Hair follicle dermal papilla cell (primary cell): ENCODE measurements around the gene PVR. TPM values are rescaled to one million over a fixed set of nuclear protein-coding genes. Genes with fewer than 3 reads are reported as not detected.

Experiments used
- total RNA-seq: library from RNA; depleted of rRNA; stranded (reverse); fragments of >200 nt; gene quantifications from 2 replicates; pipeline ENCODE4 v1.2.3, GENCODE V29; 2012

The PVR gene, protein sequence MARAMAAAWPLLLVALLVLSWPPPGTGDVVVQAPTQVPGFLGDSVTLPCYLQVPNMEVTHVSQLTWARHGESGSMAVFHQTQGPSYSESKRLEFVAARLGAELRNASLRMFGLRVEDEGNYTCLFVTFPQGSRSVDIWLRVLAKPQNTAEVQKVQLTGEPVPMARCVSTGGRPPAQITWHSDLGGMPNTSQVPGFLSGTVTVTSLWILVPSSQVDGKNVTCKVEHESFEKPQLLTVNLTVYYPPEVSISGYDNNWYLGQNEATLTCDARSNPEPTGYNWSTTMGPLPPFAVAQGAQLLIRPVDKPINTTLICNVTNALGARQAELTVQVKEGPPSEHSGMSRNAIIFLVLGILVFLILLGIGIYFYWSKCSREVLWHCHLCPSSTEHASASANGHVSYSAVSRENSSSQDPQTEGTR
- 39.3 and 41.9 TPM in 2 replicates for total RNA-seq

DNA sequence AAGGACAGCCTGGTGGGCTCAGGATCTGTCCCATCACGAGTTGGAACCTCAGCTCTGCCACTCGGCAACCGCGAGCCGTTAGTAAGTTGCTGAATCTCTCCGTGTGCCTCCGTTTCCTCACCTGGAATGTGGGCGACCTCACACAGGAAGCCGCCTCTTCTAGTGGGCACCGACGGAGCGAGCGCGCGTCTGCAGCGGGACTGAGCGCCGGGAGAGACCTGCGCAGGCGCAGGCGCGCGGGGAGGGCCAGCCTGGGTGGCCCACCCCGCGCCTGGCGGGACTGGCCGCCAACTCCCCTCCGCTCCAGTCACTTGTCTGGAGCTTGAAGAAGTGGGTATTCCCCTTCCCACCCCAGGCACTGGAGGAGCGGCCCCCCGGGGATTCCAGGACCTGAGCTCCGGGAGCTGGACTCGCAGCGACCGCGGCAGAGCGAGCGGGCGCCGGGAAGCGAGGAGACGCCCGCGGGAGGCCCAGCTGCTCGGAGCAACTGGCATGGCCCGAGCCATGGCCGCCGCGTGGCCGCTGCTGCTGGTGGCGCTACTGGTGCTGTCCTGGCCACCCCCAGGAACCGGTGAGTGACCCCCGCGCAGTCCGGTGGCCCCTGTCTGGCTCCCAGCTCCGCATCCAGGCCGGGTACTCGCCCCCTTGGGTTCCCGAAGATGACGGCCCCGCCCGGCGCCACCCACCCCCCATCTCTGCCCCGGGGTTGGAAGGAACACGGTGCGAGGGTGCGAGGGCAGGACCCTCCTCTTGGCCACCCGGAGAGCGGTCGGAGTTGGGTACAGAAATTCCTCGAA lies at the start of gene PVR:
Gene PVR (plus strand): TSS at position 306 of the 797 bp plus-strand sequence. CDS start 187 bp downstream, at position 493.

DNA sequence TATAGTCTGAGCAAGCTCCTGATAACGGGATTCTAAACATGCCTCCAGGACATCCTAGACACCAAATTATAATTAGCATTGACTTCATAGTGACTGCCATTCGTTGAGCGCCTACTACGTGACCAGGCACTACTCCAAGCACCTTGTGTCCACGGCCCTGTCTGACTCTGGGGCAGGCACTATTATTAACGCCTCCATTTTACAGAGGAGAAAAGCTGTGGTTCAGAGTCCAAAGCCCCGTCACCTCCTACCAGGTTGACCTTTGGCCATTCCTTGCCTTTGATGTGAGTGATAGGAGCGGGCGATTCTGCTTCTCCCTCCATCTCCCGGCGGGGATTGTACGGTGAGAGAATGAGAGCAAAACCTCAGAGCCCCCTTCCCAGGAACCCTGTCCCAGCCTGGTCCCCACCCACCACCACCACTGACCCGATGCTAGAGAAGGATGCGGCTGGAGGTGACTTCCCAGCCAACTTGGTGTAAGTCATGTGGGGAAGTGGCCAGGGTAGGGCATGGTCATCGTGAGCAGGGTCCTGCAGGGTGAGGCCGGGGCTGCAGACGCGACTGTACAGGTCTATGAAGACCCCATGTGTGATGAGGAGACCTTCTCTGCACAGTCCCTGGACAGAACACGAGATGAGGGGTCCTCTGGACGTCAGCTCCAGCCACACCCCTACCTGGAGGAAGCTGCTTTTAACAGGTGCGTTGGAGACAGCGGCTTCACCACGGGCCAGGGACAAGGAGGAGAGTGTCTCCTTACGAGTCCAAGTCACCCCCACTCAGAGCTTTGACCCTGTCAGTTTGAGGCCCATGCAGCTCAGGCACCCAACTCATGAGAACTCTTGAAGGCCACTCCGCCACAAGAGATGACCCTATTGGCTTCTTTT lies 30.2 kb upstream of the PVR start, which contains the start of gene IGSF23:
Gene IGSF23 (plus strand): TSS at position 269 of the 884 bp plus-strand sequence. CDS start 83 bp downstream, at position 352.

DNA sequence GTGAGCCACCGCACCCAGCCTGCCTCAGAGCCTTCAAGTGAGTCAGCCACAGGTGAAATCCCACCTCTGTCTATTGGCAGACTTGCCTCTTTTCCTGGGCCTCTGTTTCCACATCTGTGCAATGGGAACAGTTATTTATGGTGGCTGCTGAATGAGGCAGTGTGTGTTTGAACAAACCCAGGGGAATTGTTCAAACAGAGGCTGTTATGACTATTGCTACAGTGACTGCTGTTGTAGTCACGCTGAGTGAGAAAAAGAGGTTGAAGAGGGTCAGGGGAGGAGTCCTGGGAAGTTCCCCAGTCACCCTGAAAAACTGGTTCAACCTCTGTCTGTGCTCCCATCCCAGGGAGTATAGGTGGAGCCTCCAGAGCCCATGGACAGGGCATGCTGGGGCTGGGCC lies 27.7 kb downstream of the PVR start, which contains the start of gene CEACAM19:
Gene CEACAM19 (plus strand): TSS at position 83 of the 400 bp plus-strand sequence. CDS start 450 bp downstream, outside the sequence.

DNA sequence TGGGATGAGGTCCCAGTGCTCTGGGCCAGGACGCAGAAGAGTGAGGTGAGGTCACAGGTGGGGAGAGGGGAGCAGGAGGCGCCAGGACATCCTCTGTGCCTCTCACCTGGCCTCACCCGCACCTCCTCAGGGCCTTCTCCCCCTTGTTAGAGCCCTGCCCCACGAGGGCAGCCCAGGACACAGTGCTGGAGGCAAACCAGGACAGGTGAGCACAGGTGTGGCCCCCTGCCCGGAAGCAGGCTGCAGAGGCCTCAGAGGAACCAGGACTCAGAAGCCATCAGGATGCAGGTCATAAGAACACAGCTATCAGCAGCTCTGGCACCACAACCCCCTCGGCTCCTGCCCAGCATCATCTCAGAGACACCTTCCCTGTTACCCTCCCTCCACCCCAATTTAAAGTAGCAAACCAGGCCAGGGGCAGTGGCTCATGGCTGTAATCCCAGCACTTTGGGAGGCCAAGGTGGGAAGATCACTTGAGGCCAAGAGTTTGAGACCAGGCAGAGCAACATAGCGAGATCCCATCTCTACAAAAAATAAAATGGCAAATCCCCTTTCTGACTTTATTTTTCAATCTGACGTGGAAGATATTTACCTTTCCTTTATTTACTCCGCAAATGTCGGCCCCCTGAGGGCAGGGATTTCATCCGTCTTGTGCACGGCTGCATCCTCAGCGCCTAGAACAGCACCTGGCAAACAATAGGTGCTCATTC lies 54.9 kb downstream of the PVR start, which contains the start of gene CEACAM16:
Gene CEACAM16 (plus strand): TSS at position 660 of the 710 bp plus-strand sequence. CDS start 2,306 bp downstream, outside the sequence.

Other genes starting within 250 kb of the PVR start
- gene ZNF285, start 242.3 kb upstream of the PVR start, total RNA-seq = 2.8 and 2.9 TPM in 2 replicates
- 17.2 and 20.9 TPM in 2 replicates for gene ZNF229, start 195.4 kb upstream of the PVR start, total RNA-seq
- gene ZNF180, start 143.4 kb upstream of the PVR start, total RNA-seq = 6.8 and 12.0 TPM in 2 replicates
- gene CEACAM20, start 114.2 kb upstream of the PVR start, total RNA-seq = not detected in 2 replicates
- gene IGSF23, start 30.3 kb upstream of the PVR start, total RNA-seq = not detected in 2 replicates
- gene CEACAM19, start 27.6 kb downstream of the PVR start, total RNA-seq = 0.49 and 1.3 TPM in 2 replicates
- not detected in 2 replicates for gene CEACAM16, start 55.2 kb downstream of the PVR start, total RNA-seq
- gene BCL3, start 104.8 kb downstream of the PVR start, total RNA-seq = 10.3 and 16.2 TPM in 2 replicates
- gene CBLC, start 134.0 kb downstream of the PVR start, total RNA-seq = 0.36 TPM in 1 of 2 replicates, not detected in the other
- 1.6 and 3.6 TPM in 2 replicates for gene BCAM, start 165.2 kb downstream of the PVR start, total RNA-seq
- gene NECTIN2, start 202.4 kb downstream of the PVR start, total RNA-seq = 53.2 and 53.7 TPM in 2 replicates
- gene TOMM40, start 247.3 kb downstream of the PVR start, total RNA-seq = 34.2 and 41.9 TPM in 2 replicates